ENCODE results near the gene PRXL2A.
"Not testable (repeated sequence)": the region's sequence is repeated elsewhere in the genome, so short reads cannot be mapped to it uniquely, and the experiment has no call there.

Gene PRXL2A, protein sequence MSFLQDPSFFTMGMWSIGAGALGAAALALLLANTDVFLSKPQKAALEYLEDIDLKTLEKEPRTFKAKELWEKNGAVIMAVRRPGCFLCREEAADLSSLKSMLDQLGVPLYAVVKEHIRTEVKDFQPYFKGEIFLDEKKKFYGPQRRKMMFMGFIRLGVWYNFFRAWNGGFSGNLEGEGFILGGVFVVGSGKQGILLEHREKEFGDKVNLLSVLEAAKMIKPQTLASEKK

DNA sequence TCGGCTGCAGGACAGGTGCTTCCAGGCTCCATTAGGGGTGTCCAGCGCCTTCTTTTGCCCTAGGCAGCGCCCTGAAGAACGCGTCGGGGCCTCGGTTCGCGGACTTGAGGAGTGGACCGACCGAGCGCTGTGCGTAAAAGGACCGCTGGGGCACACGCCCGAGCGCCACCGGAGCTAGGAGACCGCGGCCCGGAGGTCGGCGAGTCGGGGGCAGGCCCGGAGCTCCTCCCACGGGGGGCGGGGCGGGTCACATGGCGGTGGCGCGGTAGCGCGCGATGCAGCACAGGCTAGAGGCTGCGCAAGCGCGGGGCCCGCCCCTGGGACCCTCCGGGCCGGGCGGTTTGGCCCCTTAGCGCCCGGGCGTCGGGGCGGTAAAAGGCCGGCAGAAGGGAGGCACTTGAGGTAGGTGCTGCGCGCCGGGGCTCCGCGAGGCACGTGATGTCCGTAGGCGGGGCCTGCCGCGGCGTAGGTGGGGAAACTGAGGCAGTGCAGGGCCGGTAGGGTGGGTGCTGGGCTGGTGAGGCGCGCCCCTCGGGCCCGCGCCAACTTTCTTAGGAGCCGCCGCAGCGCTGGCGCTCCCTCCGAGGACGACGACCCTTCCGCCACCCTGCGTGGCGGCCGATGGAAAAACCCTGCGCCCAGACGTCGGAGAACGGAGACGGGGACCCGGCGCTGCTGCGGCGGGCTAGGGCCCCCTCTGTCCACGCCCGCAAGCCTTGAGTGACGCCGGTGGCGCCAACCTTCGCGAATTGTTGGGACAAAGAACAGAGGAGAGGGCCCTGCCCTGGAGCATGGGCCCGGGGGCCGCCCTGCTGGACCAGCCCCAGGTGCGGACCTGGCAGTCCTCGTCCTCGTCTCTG, at the start of gene PRXL2A:
Gene PRXL2A, plus strand, starts transcription at position 310 of the 860 bp plus-strand sequence. CDS start 11,917 bp downstream, outside the sequence.
- DNase-seq = peak; percentile 72

DNA sequence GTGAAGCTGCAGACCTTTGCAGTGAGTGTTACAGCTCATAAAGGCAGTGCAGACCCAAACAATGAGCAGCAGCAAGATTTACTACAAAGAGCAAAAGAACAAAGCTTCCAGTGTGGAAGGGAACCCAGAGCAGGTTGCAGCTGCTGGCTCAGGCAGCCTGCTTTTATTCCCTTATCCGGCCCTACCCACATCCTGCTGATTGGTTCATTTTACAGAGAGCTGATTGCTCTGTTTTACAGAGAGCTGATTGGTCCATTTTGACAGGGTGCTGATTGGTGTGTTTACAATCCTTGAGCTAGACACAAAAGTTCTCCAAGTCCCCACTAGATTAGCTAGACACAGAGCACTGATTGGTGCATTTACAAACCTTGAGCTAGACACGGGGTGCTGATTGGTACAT, 49.4 kb upstream of the PRXL2A start:
- DNase-seq = not testable (repeated sequence)

DNA sequence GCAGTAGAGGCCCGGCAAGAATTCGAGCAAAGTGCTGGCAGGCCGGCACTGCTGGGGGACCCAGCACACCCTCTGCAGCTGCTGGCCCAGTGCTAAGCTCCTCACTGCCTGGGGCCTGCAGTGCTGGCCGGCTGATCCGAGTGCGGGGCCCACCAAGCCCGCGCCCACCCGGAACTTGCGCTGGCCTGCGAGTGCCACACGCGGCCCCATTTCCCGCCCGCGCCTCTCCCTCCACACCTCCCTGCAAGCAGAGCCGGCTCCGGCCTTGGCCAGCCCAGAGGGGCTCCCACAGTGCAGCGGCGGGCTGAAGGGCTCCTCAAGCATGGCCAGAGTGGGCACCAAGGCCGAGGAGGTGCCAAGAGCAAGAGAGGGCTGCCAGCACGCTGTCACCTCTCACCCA, 48.7 kb upstream of the PRXL2A start:
- no peak for DNase-seq

DNA sequence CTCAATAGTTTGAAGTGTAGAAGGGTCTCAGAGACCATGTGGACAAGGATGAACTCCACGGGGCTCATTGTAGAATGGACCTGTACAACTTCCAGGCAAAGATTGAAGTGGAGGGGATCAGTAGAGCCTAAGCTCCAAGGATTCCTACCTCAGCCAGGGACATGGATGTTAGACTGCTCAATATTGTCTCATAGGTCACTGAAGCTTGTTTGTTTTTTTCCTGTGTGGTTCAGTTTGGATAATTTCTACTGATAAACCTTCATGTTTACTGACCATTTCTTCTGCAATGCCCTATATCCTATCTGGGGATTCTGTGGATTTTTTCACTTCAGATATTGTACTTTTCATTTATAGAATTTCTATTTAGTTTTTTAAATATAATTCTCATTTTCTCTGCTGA, 42.8 kb upstream of the PRXL2A start:
- no peak for DNase-seq

DNA sequence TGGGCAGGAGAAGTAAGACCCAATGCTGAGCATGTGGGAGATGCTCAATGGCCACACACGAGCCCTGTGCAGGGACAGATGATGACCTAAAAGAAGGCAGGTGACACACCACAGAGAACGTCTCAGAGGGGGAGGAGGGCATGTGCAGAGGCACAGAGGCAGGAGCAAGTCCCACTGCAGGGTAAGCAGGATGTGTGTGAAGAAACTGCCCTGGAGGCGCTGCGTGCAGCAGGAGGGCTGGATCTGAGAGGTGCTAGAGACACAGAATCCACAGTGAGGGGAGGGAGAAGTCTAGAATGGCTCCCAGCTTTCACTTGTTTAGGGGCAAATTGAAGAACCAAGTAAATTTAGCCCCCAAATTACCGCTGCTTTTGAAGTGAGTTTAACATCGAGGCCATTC, 36.9 kb upstream of the PRXL2A start:
- DNase-seq = no peak

DNA sequence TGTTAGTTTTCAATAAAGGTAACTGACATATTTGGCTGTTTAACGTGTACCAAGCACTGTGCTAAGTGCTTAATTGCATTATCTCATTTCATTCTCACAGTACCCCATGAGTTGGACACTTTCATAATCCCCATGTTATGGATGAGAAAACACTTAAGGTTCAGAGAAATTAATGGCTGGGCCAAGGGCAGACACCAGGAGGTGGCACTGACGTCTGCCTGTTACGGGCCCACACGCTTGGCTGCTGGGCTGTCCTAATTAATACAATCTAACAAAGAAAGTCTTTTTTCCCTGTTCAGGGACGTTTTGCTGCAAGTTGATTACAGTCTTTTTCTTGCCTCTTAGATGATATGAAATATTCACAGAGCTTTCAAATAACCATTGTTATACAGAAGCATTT, 35.7 kb upstream of the PRXL2A start:
- DNase-seq = no peak

DNA sequence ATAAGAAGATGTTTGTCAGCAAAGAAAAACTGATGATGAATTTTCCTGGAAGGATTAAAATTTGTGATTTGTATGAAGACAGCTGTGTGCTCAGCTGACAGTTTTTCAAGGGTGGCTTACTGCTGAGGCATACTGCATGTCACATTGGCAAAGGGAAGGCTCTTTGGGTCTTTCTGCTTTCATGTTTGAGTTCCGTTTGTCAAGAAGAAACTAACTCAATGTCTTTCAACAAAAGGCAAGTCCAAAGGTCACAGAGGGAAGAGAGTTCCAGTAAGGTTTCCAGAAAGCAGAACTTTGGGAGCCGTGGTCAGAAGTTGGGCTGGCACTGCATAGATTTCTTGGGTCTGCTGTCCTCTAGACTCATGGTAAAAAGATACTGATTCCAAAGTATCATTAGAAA, 34.8 kb upstream of the PRXL2A start:
- no peak for DNase-seq

DNA sequence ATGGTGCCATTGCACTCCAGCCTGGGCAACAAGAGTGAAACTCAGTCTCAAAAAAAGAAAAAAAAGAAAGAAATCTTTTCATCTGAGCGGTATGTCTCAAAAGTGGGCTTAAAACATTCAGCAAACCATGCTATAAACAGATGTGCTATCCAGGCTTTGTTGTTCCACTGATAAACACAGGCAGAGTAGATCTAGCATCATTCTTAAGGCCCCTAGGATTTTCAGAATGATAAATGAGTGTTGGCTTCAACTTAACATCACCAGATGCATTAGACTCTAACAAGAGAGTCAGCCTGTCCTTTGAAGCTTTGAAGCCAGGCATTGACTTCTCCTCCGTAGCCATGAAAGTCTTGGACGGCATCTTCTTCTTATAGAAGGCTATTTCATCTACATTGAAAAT, 28.6 kb upstream of the PRXL2A start:
- no peak for DNase-seq

DNA sequence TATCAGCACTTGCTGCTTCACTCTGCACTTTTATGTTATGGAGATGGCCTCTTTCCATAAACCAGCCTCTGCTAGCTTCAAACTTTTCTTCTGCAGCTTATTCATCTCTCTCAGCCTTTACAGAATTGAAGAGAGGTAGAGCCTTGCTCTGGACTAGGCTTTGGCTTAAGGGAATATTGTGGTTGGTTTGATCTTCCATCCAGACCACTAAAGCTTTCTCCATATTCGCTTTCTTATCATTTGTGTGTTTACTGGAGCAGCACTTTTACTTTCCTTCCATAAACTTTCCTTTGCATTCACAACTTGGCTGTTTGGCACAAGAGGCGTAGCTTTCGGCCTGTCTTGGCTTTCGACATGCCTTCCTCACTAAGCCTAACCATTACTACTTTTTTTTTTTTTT, 28.2 kb upstream of the PRXL2A start:
- no peak for DNase-seq

DNA sequence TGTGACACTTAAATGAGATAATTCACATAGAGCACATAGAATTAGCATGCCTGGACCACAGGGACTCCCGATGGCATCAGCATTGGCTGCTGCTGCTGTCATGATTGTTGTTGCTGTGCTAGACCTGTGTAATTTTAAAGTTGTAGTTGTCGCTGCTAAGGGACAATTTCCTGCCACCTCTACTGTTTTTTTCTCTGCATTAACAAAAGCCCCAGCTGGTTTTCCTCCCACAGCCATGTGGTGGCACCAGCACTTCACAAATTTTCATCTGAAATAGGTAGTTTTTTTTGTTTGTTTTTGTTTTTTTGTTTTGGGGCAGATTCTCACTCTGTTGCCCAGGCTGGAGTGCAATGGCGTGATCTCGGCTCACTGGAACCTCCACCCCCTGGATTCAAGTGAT, 25.4 kb upstream of the PRXL2A start:
- peak; percentile 44 for DNase-seq

DNA sequence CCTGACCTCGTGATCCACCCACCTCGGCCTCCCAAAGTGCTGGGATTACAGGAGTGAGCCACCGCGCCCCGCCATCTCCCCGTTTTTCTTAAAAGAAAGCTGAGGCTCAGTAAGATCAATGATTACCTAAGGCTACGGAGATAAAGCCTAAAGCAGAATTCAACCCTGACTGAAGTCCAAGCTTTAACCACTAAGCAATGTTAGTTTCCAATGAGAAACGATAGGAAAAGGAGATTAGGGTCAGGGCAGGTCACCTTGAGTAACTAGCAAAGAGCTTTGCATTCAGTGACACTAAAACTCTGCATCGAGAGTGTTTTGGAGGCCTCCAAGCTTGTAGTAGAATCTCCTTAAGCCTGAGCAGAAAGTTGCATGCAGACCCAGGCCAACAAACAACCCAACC, 17.6 kb upstream of the PRXL2A start:
- no peak for DNase-seq

DNA sequence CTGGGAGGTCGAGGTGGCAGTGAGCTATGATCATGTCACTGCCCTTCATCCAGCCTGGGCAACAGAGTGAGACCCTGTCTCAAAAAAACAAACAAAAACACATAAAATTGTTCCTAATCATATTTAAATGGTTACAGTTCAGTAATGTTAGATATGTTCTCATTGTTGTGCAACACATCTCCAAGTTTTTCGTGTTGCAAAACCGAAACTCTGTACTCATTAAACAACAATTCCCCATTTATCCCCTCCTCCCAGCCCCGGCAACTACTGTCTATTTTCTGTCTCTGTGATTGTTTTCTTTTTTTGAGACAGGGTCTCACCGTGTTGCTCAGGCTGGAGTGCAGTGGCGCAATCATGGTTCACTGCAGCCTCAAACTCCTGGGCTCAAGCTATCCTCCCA, 16.1 kb upstream of the PRXL2A start:
- no peak for DNase-seq

DNA sequence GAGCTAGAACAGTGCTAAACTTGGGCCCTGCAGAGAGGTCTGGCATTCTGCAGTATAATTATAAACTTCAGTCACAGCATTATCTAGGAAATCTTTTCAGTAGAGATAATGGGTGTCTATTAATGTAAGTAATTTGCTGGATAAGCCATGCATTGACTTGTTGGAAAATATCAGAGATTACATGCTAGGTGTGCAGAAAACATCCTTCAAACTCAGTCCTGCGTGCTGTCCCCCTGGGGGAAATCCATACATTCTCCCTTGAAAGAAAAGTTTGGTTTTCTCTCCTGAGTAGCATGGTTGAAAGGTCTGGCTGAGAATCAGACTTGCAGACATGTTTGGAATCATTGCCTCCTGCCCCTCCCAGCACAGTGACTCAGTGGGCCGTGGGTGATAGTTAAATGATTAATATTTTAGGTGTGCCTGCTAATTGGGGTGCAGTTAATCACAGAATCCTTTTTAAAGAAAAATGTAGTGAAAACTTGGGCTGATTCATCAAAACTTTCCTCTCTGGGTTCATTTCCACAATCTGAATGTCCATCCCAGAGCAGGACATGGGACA, 13.9 kb upstream of the PRXL2A start:
- DNase-seq = no peak

DNA sequence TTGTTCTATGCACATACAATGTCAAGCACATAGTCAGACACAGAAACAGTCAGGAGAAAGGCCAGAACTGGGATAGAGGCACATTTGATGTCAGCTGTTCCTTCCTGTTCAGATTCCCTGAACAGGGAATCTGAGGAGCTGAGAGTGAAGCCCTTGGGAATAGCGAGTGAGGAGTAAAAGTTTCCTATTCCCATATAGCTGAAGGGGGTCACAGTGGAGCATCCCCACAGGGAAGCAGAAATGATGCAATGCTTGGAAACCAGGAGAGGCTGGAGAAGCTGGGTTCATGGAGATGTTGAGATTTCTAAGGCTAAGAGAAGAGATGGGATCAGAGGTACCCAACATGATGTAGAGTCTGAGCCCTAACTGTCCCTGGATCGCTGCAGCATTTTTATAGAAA, 11.3 kb upstream of the PRXL2A start:
- DNase-seq = no peak

DNA sequence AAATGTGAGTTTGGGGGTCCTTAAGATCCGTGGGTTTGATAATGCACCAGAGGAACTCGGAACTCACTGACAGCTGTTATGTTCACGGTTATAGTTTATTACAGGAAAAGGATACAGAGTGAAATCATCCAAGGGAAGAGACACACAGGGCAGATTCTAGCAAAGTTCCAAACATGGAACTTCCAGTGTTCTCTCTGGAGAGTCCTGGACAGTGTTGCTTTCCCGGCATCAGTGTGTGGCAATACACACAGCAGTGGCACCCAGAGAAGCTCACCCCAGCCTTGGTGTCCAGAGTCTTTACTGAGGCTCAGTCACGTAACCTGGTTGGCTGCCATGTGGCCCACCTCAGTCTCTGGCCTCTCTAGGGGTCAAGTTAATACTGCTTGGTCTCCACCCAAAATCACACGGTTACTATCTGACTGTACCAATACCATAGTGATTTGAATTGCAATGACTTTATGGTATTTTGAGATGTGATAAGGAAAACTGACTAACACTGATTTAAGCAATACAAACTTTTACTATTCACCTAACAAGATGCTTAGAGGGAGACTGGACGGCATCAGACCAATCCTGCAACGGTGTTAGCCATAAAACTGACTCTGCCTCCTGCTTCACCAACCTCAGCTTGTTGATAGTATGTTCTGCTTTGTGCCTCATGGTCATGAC, 8.1 kb upstream of the PRXL2A start:
- no peak for DNase-seq

DNA sequence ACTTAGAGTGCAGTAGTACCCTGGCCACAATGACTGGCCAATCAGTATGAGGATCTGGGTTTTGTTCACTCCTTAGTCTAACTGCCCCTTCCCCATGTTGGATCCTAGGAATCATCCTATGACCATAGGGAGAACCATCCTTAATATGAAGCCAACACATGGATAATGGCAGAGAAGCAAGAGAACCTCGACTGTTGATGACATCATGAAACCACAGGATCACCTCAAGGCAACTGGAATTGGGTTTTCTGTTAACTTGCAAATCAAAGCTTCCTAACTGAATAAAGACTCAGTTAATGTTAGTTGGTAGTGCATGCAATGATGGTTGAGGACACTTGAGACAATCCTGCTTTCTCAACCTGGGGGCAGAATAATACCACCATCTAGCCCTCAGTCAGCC, 3.3 kb upstream of the PRXL2A start:
- no peak for DNase-seq

DNA sequence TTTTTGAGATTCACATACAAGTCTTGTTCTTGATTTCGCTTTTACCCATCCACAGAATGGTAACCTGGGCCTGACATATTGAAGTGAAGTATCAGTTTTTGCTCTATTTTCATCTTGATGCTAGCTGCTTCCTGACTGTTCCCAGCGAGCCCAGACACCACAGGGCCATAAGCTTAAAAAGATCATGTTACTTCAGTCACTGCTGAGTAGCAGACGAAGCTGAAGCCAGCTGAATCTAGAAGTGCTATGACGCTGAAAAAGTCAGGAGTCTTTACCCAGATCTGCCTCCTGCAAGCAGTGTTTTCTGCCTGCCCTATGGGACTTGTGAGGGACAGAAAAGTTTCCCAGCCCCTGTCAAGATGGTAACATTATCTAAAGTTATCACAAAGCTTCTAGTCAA, 2.7 kb upstream of the PRXL2A start:
- DNase-seq = no peak

DNA sequence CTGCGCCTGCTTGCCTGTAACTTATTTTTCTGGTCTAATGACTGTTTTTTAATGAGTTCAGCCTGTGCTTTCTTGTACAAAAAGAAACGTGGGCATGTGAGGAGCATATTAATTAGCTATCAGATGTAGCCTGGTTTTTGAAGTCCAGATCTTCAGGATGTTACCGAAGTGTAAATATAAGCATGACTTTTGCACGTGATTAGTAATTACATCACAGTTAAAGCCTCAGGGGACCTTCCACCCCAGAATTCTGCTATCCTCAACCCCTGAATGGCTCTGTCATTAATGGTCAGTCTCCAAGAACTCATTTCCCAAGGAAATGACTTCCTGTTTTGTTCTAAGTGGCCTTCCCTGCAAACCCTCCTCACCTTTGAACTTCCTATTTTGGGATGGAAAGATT, 2.1 kb upstream of the PRXL2A start:
- no peak for DNase-seq

DNA sequence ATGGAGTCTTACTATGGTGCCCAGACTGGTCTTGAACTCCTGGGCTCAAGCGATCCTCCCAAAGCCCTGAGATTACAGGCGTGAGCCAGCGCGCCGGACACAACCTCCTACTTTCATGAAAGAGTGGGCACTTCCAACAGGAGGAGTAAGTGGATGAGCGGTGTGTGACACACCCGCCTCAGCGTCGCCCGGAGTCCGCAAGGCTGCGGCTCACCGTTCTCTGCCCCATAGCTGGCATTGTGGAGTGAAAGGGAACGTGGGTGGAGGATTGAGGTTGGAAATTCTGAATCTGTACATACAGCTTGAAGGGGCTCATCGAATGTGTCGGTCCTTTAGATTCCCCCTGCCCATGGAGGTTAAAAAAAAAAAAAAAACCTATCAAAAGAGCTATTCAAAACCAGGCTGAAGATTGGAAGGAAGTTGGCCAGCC, 524 bp upstream of the PRXL2A start:
- DNase-seq = peak; percentile 9

DNA sequence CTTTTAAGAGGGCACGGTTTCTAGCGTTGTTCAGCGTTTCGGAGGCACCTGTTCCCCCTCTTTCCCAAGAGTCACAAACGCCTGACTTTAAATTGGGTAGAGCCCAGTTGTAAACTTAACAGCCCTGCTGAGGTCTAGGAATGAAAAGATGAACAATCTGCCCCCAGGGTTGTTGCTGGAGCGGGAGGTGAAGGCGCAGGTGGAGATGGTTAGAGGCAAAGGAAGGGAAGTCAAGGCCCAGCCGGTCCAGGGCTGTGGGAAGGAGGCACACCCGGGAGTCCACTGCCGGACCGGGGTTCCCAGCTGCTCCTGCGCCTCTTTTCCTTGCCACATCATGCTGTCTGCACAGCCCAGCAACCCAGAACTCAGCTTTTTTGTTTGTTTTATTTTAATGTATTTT, 770 bp downstream of the PRXL2A start:
- DNase-seq = no peak

DNA sequence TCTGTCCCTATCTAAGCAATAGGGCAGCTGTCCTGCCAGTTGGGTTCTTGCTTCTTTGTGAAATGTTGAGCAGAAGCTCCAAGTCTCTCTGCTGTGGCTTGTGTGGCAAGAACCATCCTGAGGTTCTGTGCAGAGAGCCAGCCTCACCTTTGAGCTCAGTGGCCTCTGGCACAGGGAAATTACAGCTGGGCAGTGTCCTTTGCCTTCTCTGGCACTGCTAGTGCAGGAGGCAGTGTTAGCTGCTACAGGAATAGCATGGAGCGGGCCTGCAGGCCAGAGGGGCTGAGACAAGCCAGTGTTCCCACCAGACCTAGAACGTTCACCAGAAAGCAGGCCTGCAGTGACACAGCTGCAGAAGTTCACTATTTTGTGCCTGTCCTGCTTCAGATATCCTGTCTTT, 1.8 kb downstream of the PRXL2A start:
- no peak for DNase-seq

DNA sequence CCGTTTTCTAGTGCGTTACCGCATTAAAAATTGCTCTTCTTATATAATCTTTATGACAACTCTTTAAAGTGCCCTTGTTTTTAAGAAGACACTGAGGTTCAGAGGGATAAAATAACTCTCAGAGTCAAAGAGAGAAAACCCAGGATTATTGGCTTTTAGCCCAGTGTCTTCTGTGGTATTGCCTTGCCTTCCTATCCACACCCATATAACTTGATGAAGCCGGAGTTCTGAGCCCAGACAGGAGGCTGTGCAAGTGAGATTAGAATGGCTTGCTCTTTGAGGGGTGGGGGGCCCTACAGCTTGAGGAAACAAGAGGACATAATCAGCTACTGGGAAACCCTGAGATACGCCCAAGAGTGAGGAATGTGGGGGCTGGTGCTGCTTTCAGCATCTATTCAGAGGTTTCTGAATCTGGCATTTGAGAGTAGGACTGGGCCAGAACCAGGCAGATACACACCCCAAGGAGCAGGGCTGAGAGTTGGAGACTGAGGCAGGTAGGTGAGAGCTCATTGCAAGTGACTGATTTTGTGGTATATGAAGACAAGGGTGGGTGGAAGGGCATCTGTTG, 2.3 kb downstream of the PRXL2A start:
- no peak for DNase-seq

DNA sequence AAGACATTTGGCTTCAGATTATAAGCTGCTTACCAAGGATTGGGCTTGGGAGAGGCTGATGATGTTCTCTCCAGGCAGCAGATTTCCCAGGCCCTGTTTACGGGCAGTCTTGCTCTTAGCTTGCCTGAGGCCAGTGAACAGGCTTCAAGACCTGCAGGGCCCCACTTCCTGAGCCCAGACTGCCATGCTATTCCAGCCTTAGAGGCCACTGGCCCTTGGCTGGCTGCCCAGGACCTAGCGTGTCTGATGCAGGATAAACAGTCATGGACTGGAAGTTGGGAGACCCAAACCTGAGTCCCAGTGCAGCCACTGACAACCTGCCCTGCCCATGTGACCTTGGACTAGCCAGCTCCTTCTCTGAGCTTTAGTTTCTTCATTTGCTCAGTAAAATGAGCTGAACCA, 2.9 kb downstream of the PRXL2A start:
- DNase-seq = no peak
